HepG2 (cell line): Measurements from ENCODE around the gene CIAO3. TPM values are rescaled to one million over a fixed set of nuclear protein-coding genes. Genes with fewer than 3 reads are reported as not detected.

ENCODE experiments used
- ARID3A ChIP-seq: IDR thresholded peaks from 2 replicates; pipeline ENCODE4 v1.6.1; 2012; ENCODE audit warnings: low read depth, low read length, improper control_type of control experiment
- EZH2 ChIP-seq: conservative IDR thresholded peaks from 2 replicates; pipeline ENCODE4 v1.6.1; 2012; ENCODE audit warnings: mild to moderate bottlenecking, low read depth, low read length, moderate library complexity
- KDM5A ChIP-seq: fragments of 200-600 bp; sonication (generic); IDR thresholded peaks from 2 replicates; pipeline ENCODE4 v1.7.0; 2018; ENCODE audit warnings: antibody characterized with exemption, mild to moderate bottlenecking, low read length, borderline replicate concordance
- KMT2A ChIP-seq: sonication (generic); formaldehyde crosslinking; IDR thresholded peaks from 2 replicates; pipeline ENCODE4 v1.4.0; 2020; ENCODE audit warnings: missing genetic modification reagents
- RFX5 ChIP-seq: IDR thresholded peaks from 2 replicates; pipeline ENCODE4 v1.6.1; 2011; ENCODE audit warnings: low read depth, low read length, improper control_type of control experiment
- RFXANK ChIP-seq: IDR thresholded peaks from 2 replicates; pipeline ENCODE4 v1.6.1; 2016
- SMAD1 ChIP-seq: sonication (generic); formaldehyde crosslinking; IDR thresholded peaks from 2 replicates; pipeline ENCODE4 v1.4.0; 2020; ENCODE audit warnings: missing genetic modification reagents, low read depth, mild to moderate bottlenecking, borderline replicate concordance
- SP140L ChIP-seq: sonication (generic); formaldehyde crosslinking; IDR thresholded peaks from 2 replicates; pipeline ENCODE4 v1.4.0; 2020; ENCODE audit warnings: missing genetic modification reagents, borderline replicate concordance
- THAP9 ChIP-seq: sonication (generic); formaldehyde crosslinking; IDR thresholded peaks from 2 replicates; pipeline ENCODE4; 2020; ENCODE audit warnings: missing genetic modification reagents, mild to moderate bottlenecking, borderline replicate concordance
- ZFP82 ChIP-seq: sonication (generic); formaldehyde crosslinking; IDR thresholded peaks from 2 replicates; pipeline ENCODE4 v1.5.1; 2020; ENCODE audit warnings: mild to moderate bottlenecking, missing genetic modification reagents, borderline replicate concordance
- ZNF230 ChIP-seq: sonication (generic); formaldehyde crosslinking; IDR thresholded peaks from 2 replicates; pipeline ENCODE4 v1.4.0; 2020; ENCODE audit warnings: mild to moderate bottlenecking, missing genetic modification reagents
- ZNF253 ChIP-seq: sonication (generic); formaldehyde crosslinking; IDR thresholded peaks from 2 replicates; pipeline ENCODE4 v1.8.0; 2022; ENCODE audit warnings: mild to moderate bottlenecking, missing genetic modification reagents, borderline replicate concordance
- ZNF30 ChIP-seq: sonication (generic); formaldehyde crosslinking; IDR thresholded peaks from 2 replicates; pipeline ENCODE4 v1.5.0; 2020; ENCODE audit warnings: mild to moderate bottlenecking, missing genetic modification reagents
- ZNF572 ChIP-seq: sonication (generic); formaldehyde crosslinking; IDR thresholded peaks from 2 replicates; pipeline ENCODE4 v1.5.1; 2020; ENCODE audit warnings: mild to moderate bottlenecking, missing genetic modification reagents
- ZNF687 ChIP-seq: sonication (generic); formaldehyde crosslinking; IDR thresholded peaks from 2 replicates; pipeline ENCODE4 v1.5.1; 2020; ENCODE audit warnings: mild to moderate bottlenecking, missing genetic modification reagents, moderate library complexity
- ZSCAN31 ChIP-seq: sonication (generic); formaldehyde crosslinking; IDR thresholded peaks from 2 replicates; pipeline ENCODE4 v1.5.0; 2020; ENCODE audit warnings: low read depth, mild to moderate bottlenecking, missing genetic modification reagents
- polyA plus RNA-seq, 8 experiments: library from polyadenylated mRNA; depleted of rRNA in 3 of 8; stranded (reverse) in 7 of 8; unstranded in 1 of 8; fragments of >200 nt; fragmentation: Illumina TruSeq in 4 of 8; extraction: Trizol in 4 of 8; gene quantifications; 2 replicates each; pipeline versions ENCODE4 v1.2.1 to v1.2.3, GENCODE V29; 2011 to 2016; ENCODE audit warnings: low read depth in 4 of 8, missing spikeins in 1 of 8, mixed read lengths in 1 of 8; ENCODE audit not compliant: insufficient read depth in 1 of 8
- total RNA-seq, 5 experiments: library from RNA; depleted of rRNA; stranded (reverse); fragments of >200 nt; fragmentation: Illumina TruSeq; extraction: Trizol; gene quantifications; 2 replicates each; pipeline ENCODE4 v1.2.3, GENCODE V29; 2016; ENCODE audit warnings: low read depth in 1 of 5
- TF ChIP-seq, protein P1 (sequence below): sonication (generic); formaldehyde crosslinking; IDR thresholded peaks from 2 replicates; pipeline ENCODE4 v1.5.0; 2020; ENCODE audit warnings: missing genetic modification reagents

CIAO3 gene
- total and polyA plus RNA-seq, 2 of the 13 experiments (the other 11 are each of a cell fraction or from before 2014, with no cell fraction given): 21.7 to 25.0 TPM

DNA sequence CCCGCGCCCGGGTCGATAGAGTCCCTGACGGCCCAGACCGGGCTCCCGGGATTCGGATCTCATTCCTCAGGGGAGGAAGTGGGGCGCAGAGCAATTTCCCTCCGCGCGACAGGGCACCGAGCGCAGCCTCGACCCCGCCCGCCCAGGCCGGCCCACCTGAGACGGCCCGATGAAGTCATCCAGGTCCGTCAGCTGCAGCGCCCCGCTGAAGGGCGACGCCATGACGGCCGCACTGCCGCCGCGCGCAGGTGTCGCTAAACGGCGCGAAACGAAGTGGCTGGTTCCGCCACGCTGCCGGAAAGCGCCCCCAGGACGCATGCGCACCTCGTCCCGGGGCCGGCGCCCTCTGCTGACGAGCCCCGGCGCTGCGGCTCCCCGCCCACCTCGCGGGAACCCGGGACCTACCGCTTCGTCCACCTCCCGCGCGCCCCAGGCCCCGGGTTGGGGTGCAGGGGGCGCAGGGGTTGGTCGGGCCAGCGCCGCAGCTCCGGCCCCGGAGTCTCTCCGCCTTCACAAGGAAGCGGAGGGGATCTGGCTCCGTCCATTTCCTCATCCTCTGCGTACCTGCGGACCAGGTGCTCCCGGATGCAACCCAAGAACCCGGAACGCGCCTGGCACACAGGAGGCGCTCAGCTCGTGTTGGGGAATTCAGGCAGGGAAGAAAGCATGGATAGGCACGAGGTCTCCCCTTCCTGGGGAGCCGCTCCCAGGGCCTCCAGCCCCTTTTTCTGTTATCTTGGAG is at the start of gene CIAO3 (continued):
- TF ChIP-seq THAP9 (CRISPR knock-in tag) (peak; percentile 100), ZFP82 (CRISPR knock-in tag) (no peak), ARID3A (no peak), EZH2 (no peak), ZNF230 (no peak; the same call in 1 of the 2 replicates), RFXANK (CRISPR knock-in tag) (no peak), ZNF687 (CRISPR knock-in tag) (peak; percentile 90), KMT2A (CRISPR knock-in tag) (peak; percentile 93), SMAD1 (CRISPR knock-in tag) (0 out of 2 replicates have a peak, but pooled peaks have one; percentile 10), ZNF30 (no peak), ZNF572 (CRISPR knock-in tag) (no peak), KDM5A (peak; percentile 84), ZSCAN31 (CRISPR knock-in tag) (peak; percentile 71), RFX5 (no peak), ZNF253 (CRISPR knock-in tag) (no peak), SP140L (no peak)
- TF ChIP-seq, protein P1, sequence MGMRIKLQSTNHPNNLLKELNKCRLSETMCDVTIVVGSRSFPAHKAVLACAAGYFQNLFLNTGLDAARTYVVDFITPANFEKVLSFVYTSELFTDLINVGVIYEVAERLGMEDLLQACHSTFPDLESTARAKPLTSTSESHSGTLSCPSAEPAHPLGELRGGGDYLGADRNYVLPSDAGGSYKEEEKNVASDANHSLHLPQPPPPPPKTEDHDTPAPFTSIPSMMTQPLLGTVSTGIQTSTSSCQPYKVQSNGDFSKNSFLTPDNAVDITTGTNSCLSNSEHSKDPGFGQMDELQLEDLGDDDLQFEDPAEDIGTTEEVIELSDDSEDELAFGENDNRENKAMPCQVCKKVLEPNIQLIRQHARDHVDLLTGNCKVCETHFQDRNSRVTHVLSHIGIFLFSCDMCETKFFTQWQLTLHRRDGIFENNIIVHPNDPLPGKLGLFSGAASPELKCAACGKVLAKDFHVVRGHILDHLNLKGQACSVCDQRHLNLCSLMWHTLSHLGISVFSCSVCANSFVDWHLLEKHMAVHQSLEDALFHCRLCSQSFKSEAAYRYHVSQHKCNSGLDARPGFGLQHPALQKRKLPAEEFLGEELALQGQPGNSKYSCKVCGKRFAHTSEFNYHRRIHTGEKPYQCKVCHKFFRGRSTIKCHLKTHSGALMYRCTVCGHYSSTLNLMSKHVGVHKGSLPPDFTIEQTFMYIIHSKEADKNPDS (CRISPR knock-in tag): no peak; the same call in 1 of the 2 replicates
